HepG2 (cell line): ENCODE data around the gene DCAKD. TPM values are rescaled to one million over a fixed set of nuclear protein-coding genes. Genes with fewer than 3 reads are reported as not detected.

Experiments
- ATF5 ChIP-seq: sonication (generic); formaldehyde crosslinking; IDR thresholded peaks from 2 replicates; pipeline ENCODE4 v1.4.0; 2020; ENCODE audit warnings: mild to moderate bottlenecking, low read depth, missing genetic modification reagents
- CTCF ChIP-seq: sonication (generic); formaldehyde crosslinking; IDR thresholded peaks from 2 replicates; pipeline ENCODE4 v1.5.0; 2020; ENCODE audit warnings: mild to moderate bottlenecking, missing genetic modification reagents, moderate library complexity
- HMGXB4 ChIP-seq, 2 experiments: sonication (generic) in 1 of 2; formaldehyde crosslinking in 1 of 2; IDR thresholded peaks; 2 replicates each; pipeline versions ENCODE4 v1.4.0 to v1.6.1; 2018 to 2020; ENCODE audit warnings: missing genetic modification reagents in 2 of 2, borderline replicate concordance in 1 of 2, low read depth in 1 of 2, mild to moderate bottlenecking in 1 of 2, missing biosample characterization in 1 of 2
- KAT8 ChIP-seq: IDR thresholded peaks from 2 replicates; pipeline ENCODE4 v1.6.1; 2016; ENCODE audit warnings: missing genetic modification reagents, missing compliant biosample characterization
- NFIC ChIP-seq: IDR thresholded peaks from 2 replicates; pipeline ENCODE4 v1.6.1; 2012; ENCODE audit warnings: mild to moderate bottlenecking, low read length, inconsistent platforms
- RAD21 ChIP-seq: fragments of 450-650 bp; formaldehyde crosslinking; IDR thresholded peaks from 2 replicates; pipeline ENCODE4 v1.5.0; 2020; ENCODE audit warnings: mild to moderate bottlenecking
- SETDB1 ChIP-seq: sonication (generic); formaldehyde crosslinking; IDR thresholded peaks from 2 replicates; pipeline ENCODE4 v1.5.1; 2020; ENCODE audit warnings: missing genetic modification reagents, mild to moderate bottlenecking, borderline replicate concordance
- SMC3 ChIP-seq: IDR thresholded peaks from 2 replicates; pipeline ENCODE4 v1.6.1; 2011; ENCODE audit warnings: low read length, improper control_type of control experiment
- SRSF1 ChIP-seq: fragments of 200-400 bp; formaldehyde crosslinking; optimal IDR thresholded peaks from 2 replicates; pipeline ENCODE3; 2017; ENCODE audit warnings: mild to moderate bottlenecking, low read depth, low read length, moderate library complexity
- THAP8 ChIP-seq: sonication (generic); formaldehyde crosslinking; IDR thresholded peaks from 2 replicates; pipeline ENCODE4 v1.5.1; 2020; ENCODE audit warnings: missing genetic modification reagents, mild to moderate bottlenecking, borderline replicate concordance
- U2AF1 ChIP-seq: fragments of 200-400 bp; formaldehyde crosslinking; optimal IDR thresholded peaks from 2 replicates; pipeline ENCODE3; 2017; ENCODE audit warnings: mild to moderate bottlenecking, low read depth, low read length
- ZNF18 ChIP-seq: sonication (generic); formaldehyde crosslinking; IDR thresholded peaks from 2 replicates; pipeline ENCODE4 v1.8.0; 2022; ENCODE audit warnings: mild to moderate bottlenecking, missing genetic modification reagents; ENCODE audit not compliant: insufficient replicate concordance
- ZNF513 ChIP-seq: sonication (generic); formaldehyde crosslinking; conservative IDR thresholded peaks from 2 replicates; pipeline ENCODE4 v1.5.0; 2020; ENCODE audit warnings: missing genetic modification reagents
- ZNF550 ChIP-seq: sonication (generic); formaldehyde crosslinking; IDR thresholded peaks from 2 replicates; pipeline ENCODE4 v1.4.0; 2020; ENCODE audit warnings: mild to moderate bottlenecking, missing genetic modification reagents, borderline replicate concordance
- ZNF563 ChIP-seq: sonication (generic); formaldehyde crosslinking; IDR thresholded peaks from 2 replicates; pipeline ENCODE4 v1.8.0; 2022; ENCODE audit warnings: mild to moderate bottlenecking, moderate library complexity, missing genetic modification reagents
- ZNF672 ChIP-seq: sonication (generic); formaldehyde crosslinking; IDR thresholded peaks from 2 replicates; pipeline ENCODE4 v1.8.1; 2022; ENCODE audit warnings: missing genetic modification reagents
- ZNF879 ChIP-seq: sonication (generic); formaldehyde crosslinking; IDR thresholded peaks from 2 replicates; pipeline ENCODE4 v1.8.1; 2023; ENCODE audit warnings: missing genetic modification reagents
- ZSCAN29 ChIP-seq: sonication (generic); formaldehyde crosslinking; conservative IDR thresholded peaks from 2 replicates; pipeline ENCODE4 v1.4.0; 2020; ENCODE audit warnings: mild to moderate bottlenecking, missing genetic modification reagents
- polyA plus RNA-seq, 8 experiments: library from polyadenylated mRNA; depleted of rRNA in 3 of 8; stranded (reverse) in 7 of 8; unstranded in 1 of 8; fragments of >200 nt; fragmentation: Illumina TruSeq in 4 of 8; extraction: Trizol in 4 of 8; gene quantifications; 2 replicates each; pipeline versions ENCODE4 v1.2.1 to v1.2.3, GENCODE V29; 2011 to 2016; ENCODE audit warnings: low read depth in 4 of 8, missing spikeins in 1 of 8, mixed read lengths in 1 of 8; ENCODE audit not compliant: insufficient read depth in 1 of 8
- total RNA-seq, 5 experiments: library from RNA; depleted of rRNA; stranded (reverse); fragments of >200 nt; fragmentation: Illumina TruSeq; extraction: Trizol; gene quantifications; 2 replicates each; pipeline ENCODE4 v1.2.3, GENCODE V29; 2016; ENCODE audit warnings: low read depth in 1 of 5

DCAKD gene
- total and polyA plus RNA-seq, 2 of the 13 experiments (the other 11 are each of a cell fraction or from before 2014, with no cell fraction given) = 25.9 to 29.2 TPM

GRCh38 chr17:45096141-45096540 is 44.7 kb upstream of the DCAKD start (continued):
- TF ChIP-seq ATF5 (CRISPR knock-in tag) = no peak
- TF ChIP-seq ZNF550 = no peak
- no peak for TF ChIP-seq SRSF1
- no peak for TF ChIP-seq ZNF18 (CRISPR knock-in tag)
- TF ChIP-seq ZNF672 (CRISPR knock-in tag) = no peak
- TF ChIP-seq HMGXB4 (CRISPR knock-in tag; IDR thresholded peaks at IDR 0.05; ENCODE audit: borderline replicate concordance in 1 of 2, low read depth in 1 of 2) = 0 out of 4 replicates have a peak, but pooled peaks of 1 of the 2 experiments have one; percentile 34
- TF ChIP-seq KAT8 (CRISPR knock-in tag) = no peak
- no peak for TF ChIP-seq ZNF879 (CRISPR knock-in tag)
- peak; percentile 64 for TF ChIP-seq CTCF
- TF ChIP-seq U2AF1 = no peak
- peak; percentile 59 for TF ChIP-seq SMC3
- TF ChIP-seq THAP8 (CRISPR knock-in tag) = no peak
- TF ChIP-seq ZNF563 (CRISPR knock-in tag) = no peak
- TF ChIP-seq RAD21 (CRISPR knock-in tag) = peak; percentile 25; the same call in 1 of the 2 replicates
- no peak for TF ChIP-seq SETDB1 (CRISPR knock-in tag)
- no peak for TF ChIP-seq NFIC
- TF ChIP-seq ZNF513 (CRISPR knock-in tag) = no peak
- no peak for TF ChIP-seq ZSCAN29
